Trophoblast cell (in vitro differentiated cells and primary cell): ENCODE data around the gene GAS2.

Source experiments
- DNase-seq, 2 donors: peaks; one replicate each; pipeline ENCODE4 v3.0.0-alpha.2; 2016
- H2AFZ ChIP-seq: 2 replicates; pipeline ENCODE4 v1.6.1; 2013; ENCODE audit warnings: low read length, moderate library complexity, mild to moderate bottlenecking; ENCODE audit not compliant: insufficient read depth, poor library complexity
- H2AK5ac ChIP-seq: 2 replicates; pipeline ENCODE4 v1.6.1; 2013; ENCODE audit warnings: mild to moderate bottlenecking, low read length
- H2BK120ac ChIP-seq: 2 replicates; pipeline ENCODE4 v1.6.1; 2013; ENCODE audit warnings: low read length, mild to moderate bottlenecking, moderate library complexity; ENCODE audit not compliant: insufficient read depth, poor library complexity
- H2BK12ac ChIP-seq: 2 replicates; pipeline ENCODE4 v1.6.1; 2013; ENCODE audit warnings: mild to moderate bottlenecking, low read length, moderate library complexity
- H2BK5ac ChIP-seq: 2 replicates; pipeline ENCODE4 v1.6.1; 2013; ENCODE audit warnings: low read length, low read depth, moderate library complexity, mild to moderate bottlenecking; ENCODE audit not compliant: poor library complexity
- H3K14ac ChIP-seq: 2 replicates; pipeline ENCODE4 v1.6.1; 2013; ENCODE audit warnings: mild to moderate bottlenecking, low read length
- H3K18ac ChIP-seq: 2 replicates; pipeline ENCODE4 v1.6.1; 2013; ENCODE audit warnings: mild to moderate bottlenecking, low read length
- H3K23ac ChIP-seq: 2 replicates; pipeline ENCODE4 v1.6.1; 2013; ENCODE audit warnings: low read length
- H3K27ac ChIP-seq: 2 replicates; pipeline ENCODE4 v1.5.1; 2013; ENCODE audit warnings: low read depth, mild to moderate bottlenecking, inconsistent platforms, low read length, moderate library complexity
- H3K27me3 ChIP-seq: 2 replicates; pipeline ENCODE4 v1.6.1; 2013; ENCODE audit warnings: inconsistent platforms, mild to moderate bottlenecking, low read length, moderate library complexity; ENCODE audit not compliant: insufficient read depth
- H3K36me3 ChIP-seq, 2 experiments: 1 replicate in 1 of 2; 2 replicates in 1 of 2; pipeline ENCODE4 v1.6.1; 2013; ENCODE audit warnings: low read length in 2 of 2, mild to moderate bottlenecking in 2 of 2, moderate library complexity in 1 of 2; ENCODE audit not compliant: insufficient read depth in 2 of 2, control insufficient read depth in 1 of 2
- H3K4ac ChIP-seq: 2 replicates; pipeline ENCODE4 v1.6.1; 2013; ENCODE audit warnings: low read depth, mild to moderate bottlenecking, low read length, moderate library complexity
- H3K4me1 ChIP-seq, 2 experiments: 1 replicate in 1 of 2; 2 replicates in 1 of 2; pipeline ENCODE4 v1.6.1; 2013; ENCODE audit warnings: low read length in 2 of 2, mild to moderate bottlenecking in 2 of 2, moderate library complexity in 1 of 2; ENCODE audit not compliant: insufficient read depth in 2 of 2, control insufficient read depth in 1 of 2
- H3K4me2 ChIP-seq: 2 replicates; pipeline ENCODE4 v1.6.1; 2013; ENCODE audit warnings: inconsistent platforms, mild to moderate bottlenecking, low read length, moderate library complexity
- H3K4me3 ChIP-seq: 2 replicates; pipeline ENCODE4 v1.5.1; 2013; ENCODE audit warnings: mild to moderate bottlenecking, low read depth, low read length, inconsistent platforms
- H3K79me1 ChIP-seq: one replicate; pipeline ENCODE4 v1.6.1; 2013; ENCODE audit warnings: low read length
- H3K79me2 ChIP-seq: 2 replicates; pipeline ENCODE4 v1.6.1; 2013; ENCODE audit warnings: low read length, mild to moderate bottlenecking; ENCODE audit not compliant: control insufficient read depth, insufficient read depth, poor library complexity
- H3K9ac ChIP-seq: 2 replicates; pipeline ENCODE4 v1.6.1; 2013; ENCODE audit warnings: mild to moderate bottlenecking, low read length
- H3K9me3 ChIP-seq: 2 replicates; pipeline ENCODE4 v1.6.1; 2013; ENCODE audit warnings: low read depth, mild to moderate bottlenecking, control low read depth, inconsistent platforms, low read length; ENCODE audit not compliant: insufficient read depth
- H4K12ac ChIP-seq: 2 replicates; pipeline ENCODE4 v1.6.1; 2013; ENCODE audit warnings: low read depth, mild to moderate bottlenecking, low read length, moderate library complexity
- H4K8ac ChIP-seq: 2 replicates; pipeline ENCODE4 v1.6.1; 2013; ENCODE audit warnings: low read depth, mild to moderate bottlenecking, low read length, moderate library complexity
- H4K91ac ChIP-seq: one replicate; pipeline ENCODE4 v1.6.1; 2013; ENCODE audit warnings: low read depth, mild to moderate bottlenecking, low read length, moderate library complexity
- WGBS: extraction: QIAGEN DNeasy Blood & Tissue Kit; methylation state at CpG from one replicate; pipeline ENCODE4 v1.1.7; 2013; ENCODE audit warnings: missing lambda C conversion rate; ENCODE audit not compliant: insufficient read length, insufficient coverage; ENCODE audit errors: extremely low coverage; 5-methylcytosine and 5-hydroxymethylcytosine counted together

GAS2 gene

GRCh38 chr11:22734628-22735345 lies 68.4 kb downstream of the GAS2 start:
- WGBS: no CpG with 5 or more reads among the region's 2 CpGs
- H2BK12ac ChIP-seq: no peak overlapping the region
- H3K36me3 ChIP-seq: no peaks in the 10 kb centered on the region
- no peak overlapping the region for H3K4me3 ChIP-seq
- no peak overlapping the region for H3K18ac ChIP-seq
- H2AK5ac ChIP-seq: no peak overlapping the region
- no peak overlapping the region for H2BK5ac ChIP-seq
- H4K12ac ChIP-seq: no peak overlapping the region
- no peaks in the 10 kb centered on the region for H3K79me2 ChIP-seq
- no peak overlapping the region for H2BK120ac ChIP-seq
- H3K14ac ChIP-seq: no peak overlapping the region
- H3K4me2 ChIP-seq: no peak overlapping the region
- no peak overlapping the region for H3K27ac ChIP-seq
- no peaks in the 10 kb centered on the region for H3K9me3 ChIP-seq
- no peak overlapping the region for H2AFZ ChIP-seq
- no peaks in the 10 kb centered on the region for H3K27me3 ChIP-seq
- H3K23ac ChIP-seq: no peak overlapping the region
- no peak overlapping the region for H3K4ac ChIP-seq
- DNase-seq: peak; percentile 12 to 35
- no peak overlapping the region for H4K8ac ChIP-seq
- no peaks in the 10 kb centered on the region for H3K79me1 ChIP-seq
- no peaks in the 10 kb centered on the region for H3K4me1 ChIP-seq
- no peak overlapping the region for H3K9ac ChIP-seq
- no peak overlapping the region for H4K91ac ChIP-seq

DNA sequence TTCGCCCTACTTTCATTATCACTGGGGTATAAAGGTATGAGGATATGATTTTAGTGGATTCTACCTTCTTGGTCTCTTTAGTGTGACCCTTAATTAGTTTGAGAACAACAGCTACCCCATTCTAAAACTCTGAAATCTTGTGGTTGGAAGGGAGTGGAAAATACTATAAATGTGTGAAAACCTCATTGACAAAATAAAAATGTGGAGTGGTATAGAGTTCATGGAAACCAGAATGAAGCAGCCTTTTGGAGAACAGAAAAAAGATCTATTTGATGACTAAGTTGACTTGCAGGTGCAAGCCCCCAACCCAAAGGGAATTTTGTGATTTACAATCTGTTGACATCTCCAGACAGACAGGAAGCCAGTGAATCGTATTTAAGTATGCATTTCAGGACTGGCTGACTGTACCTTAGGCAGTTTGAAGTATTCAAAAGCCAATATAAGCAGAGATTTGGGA lies 75.8 kb downstream of the GAS2 start:
- no peak overlapping the region for H3K27ac ChIP-seq
- no peak overlapping the region for H2BK5ac ChIP-seq
- DNase-seq: no peak
- H3K9me3 ChIP-seq: no peaks in the 10 kb centered on the region
- H4K8ac ChIP-seq: no peak overlapping the region
- no peaks in the 10 kb centered on the region for H3K79me1 ChIP-seq
- no peak overlapping the region for H3K4ac ChIP-seq
- H3K9ac ChIP-seq: no peak overlapping the region
- H2BK120ac ChIP-seq: no peak overlapping the region
- no peak overlapping the region for H3K14ac ChIP-seq
- no peaks in the 10 kb centered on the region for H3K36me3 ChIP-seq
- H3K4me1 ChIP-seq: no peaks in the 10 kb centered on the region
- no peak overlapping the region for H4K91ac ChIP-seq
- WGBS: no CpG with 5 or more reads among the region's 2 CpGs
- no peak overlapping the region for H2AK5ac ChIP-seq
- no peaks in the 10 kb centered on the region for H3K27me3 ChIP-seq
- no peak overlapping the region for H2BK12ac ChIP-seq
- H4K12ac ChIP-seq: no peak overlapping the region
- H3K4me2 ChIP-seq: no peak overlapping the region
- no peak overlapping the region for H3K4me3 ChIP-seq
- no peak overlapping the region for H3K23ac ChIP-seq
- no peaks in the 10 kb centered on the region for H3K79me2 ChIP-seq
- no peak overlapping the region for H3K18ac ChIP-seq
- no peak overlapping the region for H2AFZ ChIP-seq

- Histone ChIP-seq H3K23ac (no peak overlapping the region), H4K8ac (no peak overlapping the region), H3K79me2 (no peaks in the 10 kb centered on the region), H3K4me2 (no peak overlapping the region), H4K12ac (no peak overlapping the region), H3K4me3 (no peak overlapping the region), H3K4me1 (no peaks in the 10 kb centered on the region), H3K27me3 (no peaks in the 10 kb centered on the region), H3K27ac (no peak overlapping the region), H2BK120ac (no peak overlapping the region), H2AFZ (no peak overlapping the region), H3K14ac (no peak overlapping the region), H2BK5ac (no peak overlapping the region), H3K18ac (no peak overlapping the region), H4K91ac (no peak overlapping the region), H3K4ac (no peak overlapping the region), H2BK12ac (no peak overlapping the region), H3K79me1 (no peaks in the 10 kb centered on the region), H3K9ac (no peak overlapping the region), H2AK5ac (no peak overlapping the region), H3K36me3 (no peaks in the 10 kb centered on the region), H3K9me3 (no peaks in the 10 kb centered on the region)
- no CpG with 5 or more reads among the region's 2 CpGs for WGBS
- DNase-seq: no peak
These were observed 83.1 kb downstream of the GAS2 start for GRCh38 chr11:22749536-22749935.

- Histone ChIP-seq H3K4me2 (no peak overlapping the region), H3K36me3 (no peaks in the 10 kb centered on the region), H2AK5ac (no peak overlapping the region), H3K4me3 (no peak overlapping the region), H4K12ac (no peak overlapping the region), H3K14ac (no peak overlapping the region), H2BK12ac (no peak overlapping the region), H3K4ac (no peak overlapping the region), H3K4me1 (no peaks in the 10 kb centered on the region), H3K9me3 (no peaks in the 10 kb centered on the region), H3K18ac (no peak overlapping the region), H3K79me1 (no peaks in the 10 kb centered on the region), H3K79me2 (no peaks in the 10 kb centered on the region), H4K91ac (no peak overlapping the region), H3K23ac (no peak overlapping the region), H4K8ac (no peak overlapping the region), H2AFZ (no peak overlapping the region), H2BK120ac (no peak overlapping the region), H3K27me3 (no peaks in the 10 kb centered on the region), H3K9ac (no peak overlapping the region), H2BK5ac (no peak overlapping the region), H3K27ac (no peak overlapping the region)
- no CpG with 5 or more reads among the region's 3 CpGs for WGBS
- no peak for DNase-seq
These were observed 86.5 kb downstream of the GAS2 start for GRCh38 chr11:22752908-22753310.
